ENCODE data around the gene MAP3K12. TPM values are rescaled to one million over a fixed set of nuclear protein-coding genes. Genes with fewer than 3 reads are reported as not detected.

MAP3K12 gene
- total and polyA plus RNA-seq, 2 of the 8 experiments (the other 6 are each of a cell fraction or from before 2014, with no cell fraction given), result 23.4 to 42.7 TPM

DNA sequence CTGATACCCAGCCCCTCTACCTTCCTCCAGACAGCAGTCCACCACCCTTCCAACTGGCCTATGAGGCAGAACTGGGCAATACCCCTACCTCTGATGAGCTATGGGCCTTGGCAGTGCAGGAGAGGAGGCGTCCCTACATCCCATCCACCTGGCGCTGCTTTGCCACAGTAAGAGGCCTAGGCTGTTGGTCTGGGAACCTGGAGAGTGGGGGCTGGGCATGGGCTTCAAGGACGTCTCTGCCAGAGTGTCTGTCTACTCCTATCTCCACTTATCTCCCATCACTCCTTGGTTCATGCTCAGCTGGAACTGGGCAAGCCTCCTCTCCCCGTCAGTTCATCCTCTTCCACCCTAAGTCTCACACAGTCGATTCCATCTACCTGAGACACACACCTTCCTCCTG, 69.1 kb downstream of the MAP3K12 start:
- Histone ChIP-seq H2AK5ac (ENCODE audit: low read depth, low read length) (no peak overlapping the region), H4K91ac (replicated peaks; ENCODE audit: insufficient read length, low read length) (no peak overlapping the region), H4K20me1 (replicated peaks in 1 of 2; ENCODE audit: control insufficient read depth in 1 of 2, insufficient read depth in 2 of 2, low read length in 2 of 2) (no peaks in the 10 kb centered on the region), H3K23me2 (ENCODE audit: low read depth, low read length) (no peaks in the 10 kb centered on the region), H2BK120ac (replicated peaks; ENCODE audit: low read depth, low read length) (no peak overlapping the region), H3K4me2 (ENCODE audit: insufficient read depth in 1 of 2, low read depth in 2 of 2, low read length in 2 of 2) (no peak overlapping the region), H3K9me3 (ENCODE audit: insufficient read depth in 2 of 2, low read depth in 1 of 2, low read length in 1 of 2) (no peaks in the 10 kb centered on the region), H2AFZ (ENCODE audit: low read length) (no peak overlapping the region), H3K14ac (ENCODE audit: insufficient read length) (no peak overlapping the region), H3K36me3 (ENCODE audit: control insufficient read depth in 2 of 4, insufficient read depth in 4 of 4, low read length in 3 of 4) (no peaks in the 10 kb centered on the region), H3K56ac (replicated peaks; ENCODE audit: insufficient read length, low read depth, low read length) (no peak overlapping the region), H3K4me1 (replicated peaks in 1 of 4; ENCODE audit: control insufficient read depth in 3 of 4, insufficient read depth in 4 of 4, low read length in 3 of 4) (no peaks in the 10 kb centered on the region), H2BK12ac (ENCODE audit: low read depth, low read length) (no peak overlapping the region), H3K79me2 (ENCODE audit: control insufficient read depth in 1 of 2, insufficient read depth in 2 of 2, low read length in 2 of 2) (no peaks in the 10 kb centered on the region), H2BK15ac (ENCODE audit: low read length) (no peak overlapping the region), H3K27ac (ENCODE audit: low read depth, low read length) (no peak overlapping the region), H4K5ac (ENCODE audit: insufficient read length, low read depth, low read length) (no peak overlapping the region), H3K27me3 (replicated peaks in 1 of 4; ENCODE audit: control insufficient read depth in 3 of 4, extremely low read depth in 1 of 4, insufficient read depth in 3 of 4, low read length in 3 of 4) (no peaks in the 10 kb centered on the region), H3K18ac (ENCODE audit: extremely low read depth, low read length) (no peak overlapping the region), H2BK20ac (ENCODE audit: low read length) (0 out of 2 replicates have a peak overlapping the region, but pooled peaks have one; percentile 7), H3K4ac (replicated peaks; ENCODE audit: insufficient read length, low read depth, low read length) (no peak overlapping the region), H4K8ac (ENCODE audit: extremely low read depth, insufficient read depth, low read length) (no peak overlapping the region), H3K79me1 (ENCODE audit: low read depth, low read length) (no peaks in the 10 kb centered on the region), H3K4me3 (ENCODE audit: extremely low read depth in 1 of 4, insufficient read depth in 2 of 4, low read depth in 3 of 4, low read length in 4 of 4) (no peak overlapping the region), H3K9ac (replicated peaks in 1 of 4; ENCODE audit: extremely low read depth in 1 of 4, low read depth in 3 of 4, low read length in 3 of 4) (no peak overlapping the region), H3K23ac (ENCODE audit: insufficient read length) (no peak overlapping the region), H2BK5ac (ENCODE audit: low read depth, low read length) (no peak overlapping the region; the same call in 1 of the 2 replicates)
- ChIA-PET POLR2A (ENCODE audit: partially characterized antibody) (interaction anchor here (0.9 to 4.2 kb wide), 7 partner anchors 8 to 86 kb away, joined by 3 to 21 read pairs (median 3); partner anchors contain the start of genes PRR13 and SP1), CTCF (ENCODE audit: partially characterized antibody) (interaction anchor here (0.7 to 4.9 kb wide), 8 partner anchors 9 to 571 kb away, joined by 3 to 35 read pairs (median 6); no protein-coding TSS in a partner anchor)
- 81% methylated on average over 5 of the region's 5 CpGs; no CpG with 5 or more reads in 1 of the 2 experiments for WGBS, 2 experiments (ENCODE audit: extremely low coverage in 1 of 2, insufficient coverage in 1 of 2, insufficient read length in 1 of 2, insufficient replicate concordance in 2 of 2, low coverage in 1 of 2, low lambda C conversion rate in 2 of 2, missing lambda C conversion rate in 1 of 2)
- no peak for FAIRE-seq
- no peak for DNase-seq (ENCODE audit: low read depth in 1 of 2, low spot score in 2 of 2)
- TF ChIP-seq, protein P1, sequence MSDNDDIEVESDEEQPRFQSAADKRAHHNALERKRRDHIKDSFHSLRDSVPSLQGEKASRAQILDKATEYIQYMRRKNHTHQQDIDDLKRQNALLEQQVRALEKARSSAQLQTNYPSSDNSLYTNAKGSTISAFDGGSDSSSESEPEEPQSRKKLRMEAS (IDR thresholded peaks at IDR 0.05), result no peak
- TF ChIP-seq KDM1A (IDR thresholded peaks at IDR 0.05; ENCODE audit: borderline replicate concordance, low read length), result no peak
- no peak for TF ChIP-seq KDM5A (IDR thresholded peaks at IDR 0.05; ENCODE audit: low read length)
- no peak for TF ChIP-seq JUN (IDR thresholded peaks at IDR 0.05; ENCODE audit: low read depth, low read length)
- no peak for TF ChIP-seq RNF2 (IDR thresholded peaks at IDR 0.05; ENCODE audit: borderline replicate concordance, low read depth, low read length, missing control alignments, poor library complexity, severe bottlenecking)
- TF ChIP-seq PHF8 (conservative IDR thresholded peaks at IDR 0.05; ENCODE audit: low read depth, low read length), result no peak
- no peak for TF ChIP-seq CTBP2 (IDR thresholded peaks at IDR 0.05; ENCODE audit: borderline replicate concordance, insufficient read depth, insufficient read length, low read length)
- TF ChIP-seq RAD21 (IDR thresholded peaks at IDR 0.05 in 1 of 2, conservative IDR thresholded peaks at IDR 0.05 in 1 of 2; ENCODE audit: low read depth in 2 of 2, low read length in 2 of 2), result no peak
- TF ChIP-seq NRF1 (IDR thresholded peaks at IDR 0.05; ENCODE audit: low read depth, low read length), result no peak
- TF ChIP-seq YY1 (IDR thresholded peaks at IDR 0.05; ENCODE audit: low read depth, low read length), result no peak
- no peak for TF ChIP-seq SIX5 (IDR thresholded peaks at IDR 0.05; ENCODE audit: low read depth, low read length)
- no peak for TF ChIP-seq SUZ12 (IDR thresholded peaks at IDR 0.05; ENCODE audit: low read length)
- no peak for TF ChIP-seq EZH2 (IDR thresholded peaks at IDR 0.05; ENCODE audit: low read depth, low read length, severe bottlenecking)
